HL-60 (cell line): ENCODE measurements around the gene SAA4.
A peak's percentile ranks its signal among the peaks of the same experiment; 100 is the strongest.
"Not testable (repeated sequence)": the region's sequence is repeated elsewhere in the genome, so short reads cannot be mapped to it uniquely, and the experiment has no call there.

ENCODE experiments used
- DNase-seq, 2 experiments: peaks; one replicate each; pipeline ENCODE4 v3.0.0-alpha.2; 2010 to 2020; ENCODE audit warnings: low read depth in 1 of 2, low spot score in 1 of 2
- H3K27ac ChIP-seq: fragments of 250-450 bp; sonication (Bioruptor Pico); replicated peaks from 2 replicates; pipeline ENCODE4 v1.5.1; 2020; ENCODE audit warnings: mild to moderate bottlenecking, moderate library complexity
- H3K27me3 ChIP-seq: fragments of 250-450 bp; sonication (Bioruptor Pico); 2 replicates; pipeline ENCODE4 v1.5.1; 2021; ENCODE audit warnings: mild to moderate bottlenecking, moderate library complexity; ENCODE audit not compliant: insufficient read depth, poor library complexity, severe bottlenecking
- H3K4me3 ChIP-seq: replicated peaks from 2 replicates; pipeline ENCODE4 v1.5.1; 2011; ENCODE audit warnings: mild to moderate bottlenecking, control low read depth, low read length; ENCODE audit not compliant: insufficient read depth
- GABPA ChIP-seq: IDR thresholded peaks from 2 replicates; pipeline ENCODE4 v1.6.1; 2012; ENCODE audit warnings: low read depth
- POLR2AphosphoS5 ChIP-seq: IDR thresholded peaks from 2 replicates; pipeline ENCODE4 v1.6.1; 2012; ENCODE audit warnings: low read depth
- SPI1 ChIP-seq: IDR thresholded peaks from 2 replicates; pipeline ENCODE4 v1.6.1; 2012; ENCODE audit warnings: low read depth, mild to moderate bottlenecking, borderline replicate concordance
- TF ChIP-seq, protein P1 (sequence below): IDR thresholded peaks from 2 replicates; pipeline ENCODE4 v1.6.1; 2012; ENCODE audit warnings: low read depth; ENCODE audit not compliant: insufficient replicate concordance
- TF ChIP-seq, protein P2 (sequence below): IDR thresholded peaks from one replicate; pipeline ENCODE4 v1.5.1; 2011; ENCODE audit warnings: low read length, control low read depth, inconsistent platforms; ENCODE audit not compliant: insufficient read depth

Gene SAA4

GRCh38 chr11:18247191-18247581 lies 10.6 kb upstream of the SAA4 start:
- H3K27me3 ChIP-seq, H3K4me3 ChIP-seq, H3K27ac ChIP-seq, DNase-seq: not testable (repeated sequence)

- H3K27me3 ChIP-seq, H3K4me3 ChIP-seq, H3K27ac ChIP-seq, DNase-seq: not testable (repeated sequence)
Observed at GRCh38 chr11:18246379-18247190, 10.0 kb upstream of the SAA4 start.

- no peaks in the 10 kb centered on the region for H3K27me3 ChIP-seq
- no peak for DNase-seq
- TF ChIP-seq POLR2AphosphoS5 (no peak), SPI1 (no peak), GABPA (no peak)
- TF ChIP-seq, protein P1, sequence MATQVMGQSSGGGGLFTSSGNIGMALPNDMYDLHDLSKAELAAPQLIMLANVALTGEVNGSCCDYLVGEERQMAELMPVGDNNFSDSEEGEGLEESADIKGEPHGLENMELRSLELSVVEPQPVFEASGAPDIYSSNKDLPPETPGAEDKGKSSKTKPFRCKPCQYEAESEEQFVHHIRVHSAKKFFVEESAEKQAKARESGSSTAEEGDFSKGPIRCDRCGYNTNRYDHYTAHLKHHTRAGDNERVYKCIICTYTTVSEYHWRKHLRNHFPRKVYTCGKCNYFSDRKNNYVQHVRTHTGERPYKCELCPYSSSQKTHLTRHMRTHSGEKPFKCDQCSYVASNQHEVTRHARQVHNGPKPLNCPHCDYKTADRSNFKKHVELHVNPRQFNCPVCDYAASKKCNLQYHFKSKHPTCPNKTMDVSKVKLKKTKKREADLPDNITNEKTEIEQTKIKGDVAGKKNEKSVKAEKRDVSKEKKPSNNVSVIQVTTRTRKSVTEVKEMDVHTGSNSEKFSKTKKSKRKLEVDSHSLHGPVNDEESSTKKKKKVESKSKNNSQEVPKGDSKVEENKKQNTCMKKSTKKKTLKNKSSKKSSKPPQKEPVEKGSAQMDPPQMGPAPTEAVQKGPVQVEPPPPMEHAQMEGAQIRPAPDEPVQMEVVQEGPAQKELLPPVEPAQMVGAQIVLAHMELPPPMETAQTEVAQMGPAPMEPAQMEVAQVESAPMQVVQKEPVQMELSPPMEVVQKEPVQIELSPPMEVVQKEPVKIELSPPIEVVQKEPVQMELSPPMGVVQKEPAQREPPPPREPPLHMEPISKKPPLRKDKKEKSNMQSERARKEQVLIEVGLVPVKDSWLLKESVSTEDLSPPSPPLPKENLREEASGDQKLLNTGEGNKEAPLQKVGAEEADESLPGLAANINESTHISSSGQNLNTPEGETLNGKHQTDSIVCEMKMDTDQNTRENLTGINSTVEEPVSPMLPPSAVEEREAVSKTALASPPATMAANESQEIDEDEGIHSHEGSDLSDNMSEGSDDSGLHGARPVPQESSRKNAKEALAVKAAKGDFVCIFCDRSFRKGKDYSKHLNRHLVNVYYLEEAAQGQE = no peak
- TF ChIP-seq, protein P2, sequence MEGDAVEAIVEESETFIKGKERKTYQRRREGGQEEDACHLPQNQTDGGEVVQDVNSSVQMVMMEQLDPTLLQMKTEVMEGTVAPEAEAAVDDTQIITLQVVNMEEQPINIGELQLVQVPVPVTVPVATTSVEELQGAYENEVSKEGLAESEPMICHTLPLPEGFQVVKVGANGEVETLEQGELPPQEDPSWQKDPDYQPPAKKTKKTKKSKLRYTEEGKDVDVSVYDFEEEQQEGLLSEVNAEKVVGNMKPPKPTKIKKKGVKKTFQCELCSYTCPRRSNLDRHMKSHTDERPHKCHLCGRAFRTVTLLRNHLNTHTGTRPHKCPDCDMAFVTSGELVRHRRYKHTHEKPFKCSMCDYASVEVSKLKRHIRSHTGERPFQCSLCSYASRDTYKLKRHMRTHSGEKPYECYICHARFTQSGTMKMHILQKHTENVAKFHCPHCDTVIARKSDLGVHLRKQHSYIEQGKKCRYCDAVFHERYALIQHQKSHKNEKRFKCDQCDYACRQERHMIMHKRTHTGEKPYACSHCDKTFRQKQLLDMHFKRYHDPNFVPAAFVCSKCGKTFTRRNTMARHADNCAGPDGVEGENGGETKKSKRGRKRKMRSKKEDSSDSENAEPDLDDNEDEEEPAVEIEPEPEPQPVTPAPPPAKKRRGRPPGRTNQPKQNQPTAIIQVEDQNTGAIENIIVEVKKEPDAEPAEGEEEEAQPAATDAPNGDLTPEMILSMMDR = no peak
- no peak overlapping the region for H3K4me3 ChIP-seq
- H3K27ac ChIP-seq = no peak overlapping the region
Observed at GRCh38 chr11:18245396-18245795, 8.8 kb upstream of the SAA4 start.

GRCh38 chr11:18243783-18244362 lies 7.3 kb upstream of the SAA4 start:
- TF ChIP-seq, protein P2 = peak; percentile 91
- no peak for TF ChIP-seq POLR2AphosphoS5
- peak; percentile 63 to 77 for DNase-seq
- Histone ChIP-seq H3K27ac (no peak overlapping the region), H3K4me3 (no peak overlapping the region), H3K27me3 (no peaks in the 10 kb centered on the region)

- DNase-seq = no peak
- Histone ChIP-seq H3K27me3 (peaks cover 2% of the 10 kb centered on the region), H3K4me3 (no peak overlapping the region), H3K27ac (no peak overlapping the region)
- TF ChIP-seq, protein P2 = no peak
- TF ChIP-seq, protein P1 = no peak
- TF ChIP-seq GABPA (no peak), SPI1 (no peak), POLR2AphosphoS5 (no peak)
Observed at GRCh38 chr11:18239655-18240054, 3.1 kb upstream of the SAA4 start.
